Right lobe of liver (tissue), 4 donors: Measurements from ENCODE around the gene RGL1.

ENCODE experiments used
- CTCF ChIP-seq, 4 donors: fragments of 200-600 bp in 3 of 4; fragments of 450-650 bp in 1 of 4; IDR thresholded peaks; one replicate each; pipeline versions ENCODE4 v1.5.1 to v1.8.0; 2016 to 2022; ENCODE audit warnings: antibody characterized with exemption in 4 of 4, mild to moderate bottlenecking in 2 of 4
- POLR2A ChIP-seq: fragments of 450-650 bp; IDR thresholded peaks from one replicate; pipeline ENCODE4 v1.6.1; 2017; ENCODE audit warnings: antibody characterized with exemption, mild to moderate bottlenecking
- donor health status: DM: no; HTN: no; CAD: no.
- donor health status: DM: no; HTN: no; CAD: no.
- donor health status: DM: no; HTN: yes; CAD: no.

GRCh38 chr1:183898610-183899009 is 93.7 kb downstream of the RGL1 start:
- TF ChIP-seq CTCF (IDR thresholded peaks at IDR 0.05) (no peak), POLR2A (no peak)
